ENCODE results near the gene LSMEM2. TPM values are rescaled to one million over a fixed set of nuclear protein-coding genes. Genes with fewer than 3 reads are reported as not detected.
A peak's percentile ranks its signal among the peaks of the same experiment; 100 is the strongest.

LSMEM2 gene
- total RNA-seq, 6 donors from 2014 or later, result 0.14 to 0.59 TPM; not detected in 4

GRCh38 chr3:50287262-50287661 is 8.4 kb downstream of the LSMEM2 start:
- H3K36me3 ChIP-seq, result peaks cover 18 to 44% (median 39%) of the 10 kb centered on the region in 4 donors
- no peak overlapping the region for H3K27ac ChIP-seq
- H3K4me3 ChIP-seq, result no peak overlapping the region
- H3K9me3 ChIP-seq, result no peaks in the 10 kb centered on the region
- WGBS, 2 donors, result 82 to 100% methylated on average over 1 of the region's 1 CpG
- DNase-seq, result no peak
- no peaks in the 10 kb centered on the region for H3K27me3 ChIP-seq
- TF ChIP-seq, protein P1, sequence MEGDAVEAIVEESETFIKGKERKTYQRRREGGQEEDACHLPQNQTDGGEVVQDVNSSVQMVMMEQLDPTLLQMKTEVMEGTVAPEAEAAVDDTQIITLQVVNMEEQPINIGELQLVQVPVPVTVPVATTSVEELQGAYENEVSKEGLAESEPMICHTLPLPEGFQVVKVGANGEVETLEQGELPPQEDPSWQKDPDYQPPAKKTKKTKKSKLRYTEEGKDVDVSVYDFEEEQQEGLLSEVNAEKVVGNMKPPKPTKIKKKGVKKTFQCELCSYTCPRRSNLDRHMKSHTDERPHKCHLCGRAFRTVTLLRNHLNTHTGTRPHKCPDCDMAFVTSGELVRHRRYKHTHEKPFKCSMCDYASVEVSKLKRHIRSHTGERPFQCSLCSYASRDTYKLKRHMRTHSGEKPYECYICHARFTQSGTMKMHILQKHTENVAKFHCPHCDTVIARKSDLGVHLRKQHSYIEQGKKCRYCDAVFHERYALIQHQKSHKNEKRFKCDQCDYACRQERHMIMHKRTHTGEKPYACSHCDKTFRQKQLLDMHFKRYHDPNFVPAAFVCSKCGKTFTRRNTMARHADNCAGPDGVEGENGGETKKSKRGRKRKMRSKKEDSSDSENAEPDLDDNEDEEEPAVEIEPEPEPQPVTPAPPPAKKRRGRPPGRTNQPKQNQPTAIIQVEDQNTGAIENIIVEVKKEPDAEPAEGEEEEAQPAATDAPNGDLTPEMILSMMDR (IDR thresholded peaks at IDR 0.05), result no peak
- TF ChIP-seq POLR2A (IDR thresholded peaks at IDR 0.05), result no peak
- TF ChIP-seq POLR2AphosphoS5 (IDR thresholded peaks at IDR 0.05), result no peak
- no peak for TF ChIP-seq EP300 (IDR thresholded peaks at IDR 0.05)
- no peak for ATAC-seq (ENCODE audit: low FRiP score in 2 of 2)
- H3K4me1 ChIP-seq, result peaks cover 8 to 17% (median 14%) of the 10 kb centered on the region in 4 donors

- H3K9me3 ChIP-seq, result no peaks in the 10 kb centered on the region
- no peaks in the 10 kb centered on the region for H3K27me3 ChIP-seq
- no peak overlapping the region for H3K27ac ChIP-seq
- H3K4me1 ChIP-seq, result peaks cover 16 to 24% (median 21%) of the 10 kb centered on the region in 4 donors
- no peak for ATAC-seq (ENCODE audit: low FRiP score in 2 of 2)
- H3K36me3 ChIP-seq, result peaks cover 18 to 44% (median 39%) of the 10 kb centered on the region in 4 donors
- no peak overlapping the region for H3K4me3 ChIP-seq
- DNase-seq, result no peak
- 96 to 97% methylated on average over 11 to 23 of the region's 23 CpGs for WGBS, 2 donors
- TF ChIP-seq POLR2AphosphoS5 (IDR thresholded peaks at IDR 0.05) (no peak), POLR2A (IDR thresholded peaks at IDR 0.05) (no peak), EP300 (IDR thresholded peaks at IDR 0.05) (no peak)
- TF ChIP-seq, protein P1 (IDR thresholded peaks at IDR 0.05), result no peak
Measured at GRCh38 chr3:50288387-50289007, 9.6 kb downstream of the LSMEM2 start.

DNA sequence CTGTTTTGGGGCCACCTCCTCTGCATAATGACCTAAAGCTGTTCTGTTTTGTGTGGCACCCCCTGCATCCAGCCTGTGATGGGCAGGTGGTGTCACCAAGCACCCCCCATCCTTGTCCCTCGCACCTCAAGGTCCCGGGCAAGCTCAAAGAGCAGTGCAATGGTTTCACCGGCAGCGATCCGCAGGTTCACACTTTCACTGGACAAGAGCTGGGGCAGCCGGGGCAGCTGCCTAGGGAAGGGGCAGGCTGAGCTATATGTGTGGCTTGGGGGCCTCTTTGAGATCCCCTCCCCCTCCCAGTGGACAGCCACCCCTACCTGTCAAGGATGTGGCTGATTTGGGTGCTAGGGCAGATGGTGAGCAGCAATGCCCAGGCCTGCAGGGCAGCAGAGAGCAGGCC is 10.2 kb downstream of the LSMEM2 start:
- WGBS, 2 donors, result 95 to 98% methylated on average over 6 of the region's 6 CpGs
- peaks cover 16 to 24% (median 21%) of the 10 kb centered on the region in 4 donors for H3K4me1 ChIP-seq
- no peak for DNase-seq
- H3K27ac ChIP-seq, result no peak overlapping the region
- H3K9me3 ChIP-seq, result no peaks in the 10 kb centered on the region
- ATAC-seq (ENCODE audit: low FRiP score in 2 of 2), result no peak
- peaks cover 18 to 44% (median 39%) of the 10 kb centered on the region in 4 donors for H3K36me3 ChIP-seq
- H3K4me3 ChIP-seq, result no peak overlapping the region
- no peaks in the 10 kb centered on the region for H3K27me3 ChIP-seq
- TF ChIP-seq POLR2AphosphoS5 (IDR thresholded peaks at IDR 0.05) (no peak), POLR2A (IDR thresholded peaks at IDR 0.05) (no peak)

- Histone ChIP-seq H3K27ac (no peak overlapping the region), H3K27me3 (no peaks in the 10 kb centered on the region), H3K4me3 (no peak overlapping the region), H3K36me3 (peaks cover 18 to 44% (median 39%) of the 10 kb centered on the region in 4 donors), H3K9me3 (no peaks in the 10 kb centered on the region), H3K4me1 (peaks cover 16 to 24% (median 21%) of the 10 kb centered on the region in 4 donors)
- no peak for TF ChIP-seq POLR2AphosphoS5 (IDR thresholded peaks at IDR 0.05)
- TF ChIP-seq EP300 (IDR thresholded peaks at IDR 0.05), result no peak
- TF ChIP-seq, protein P1 (IDR thresholded peaks at IDR 0.05), result no peak
- DNase-seq, result peak in 1 of 2 donors; percentile 68
- ATAC-seq (ENCODE audit: low FRiP score in 2 of 2), result no peak
- 79 to 96% methylated on average over 8 to 16 of the region's 16 CpGs for WGBS, 2 donors
Measured at GRCh38 chr3:50290161-50290641, 11.3 kb downstream of the LSMEM2 start.

DNA sequence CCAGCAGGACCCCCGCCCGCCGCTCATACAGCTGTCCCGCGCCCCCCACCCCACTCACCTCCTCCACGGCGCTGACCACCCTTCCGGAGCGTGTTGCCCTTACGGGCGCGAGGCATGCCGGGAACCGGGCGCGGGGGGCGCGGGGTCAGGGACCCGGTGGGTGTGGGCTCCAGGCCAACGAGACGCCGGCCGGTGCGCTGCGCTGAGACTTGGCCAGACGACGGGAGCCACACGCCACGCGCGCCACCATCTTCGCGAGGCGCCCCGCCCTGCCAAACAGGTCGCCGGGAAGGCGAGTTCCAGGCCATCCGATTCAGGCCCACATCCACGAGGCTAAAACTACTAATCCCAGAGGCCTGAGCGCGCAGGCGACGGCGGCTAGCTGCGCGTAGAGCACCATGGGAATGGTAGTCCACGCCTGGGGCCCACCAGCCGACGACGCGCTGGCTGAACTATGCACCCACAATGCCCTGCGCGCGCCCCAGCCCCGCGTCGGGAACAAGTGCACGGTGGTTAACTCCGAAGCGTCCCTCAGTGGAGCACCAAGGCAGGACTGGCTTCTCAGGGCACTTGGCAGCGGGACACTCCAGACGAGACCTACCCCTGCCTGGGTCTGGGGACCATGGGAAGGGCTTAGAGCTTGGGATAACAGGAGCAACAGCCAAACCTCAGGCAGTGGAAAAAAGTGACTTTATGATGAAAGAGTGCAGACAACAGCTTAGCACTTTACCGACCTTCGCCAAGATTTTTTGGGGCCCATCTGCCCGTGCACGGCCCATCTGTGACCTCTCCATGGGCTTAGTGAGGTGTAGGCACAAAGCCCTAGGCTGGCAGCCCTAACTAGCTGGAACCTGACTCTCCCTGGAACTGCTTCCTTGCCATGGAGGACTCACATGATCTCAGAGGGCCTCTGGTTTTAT is 13.5 kb downstream of the LSMEM2 start, which contains the start of gene IFRD2:
IFRD2 (minus strand) TSS at position 271 of the 920 bp plus-strand sequence; CDS start at position 116, 155 bp downstream.
- Histone ChIP-seq H3K36me3 (peaks cover 18 to 35% (median 28%) of the 10 kb centered on the region in 4 donors), H3K4me1 (peaks cover 16 to 24% (median 21%) of the 10 kb centered on the region in 4 donors), H3K27me3 (no peaks in the 10 kb centered on the region), H3K4me3 (peak within 1 kb of the TSS; percentile 69 to 94 (median 88)), H3K9me3 (no peaks in the 10 kb centered on the region), H3K27ac (peak within 1 kb of the TSS; percentile 84 to 94 (median 92))
- TF ChIP-seq POLR2AphosphoS5 (IDR thresholded peaks at IDR 0.05), result peak; percentile 89 to 93
- no peak for TF ChIP-seq EP300 (IDR thresholded peaks at IDR 0.05)
- TF ChIP-seq POLR2A (IDR thresholded peaks at IDR 0.05), result peak in 2 of 4 donors; percentile 57 to 68
- TF ChIP-seq, protein P1 (IDR thresholded peaks at IDR 0.05), result peak in 1 of 6 experiments; percentile 48
- ATAC-seq (ENCODE audit: low FRiP score in 2 of 2), result peak; percentile 98
- DNase-seq, result peak; percentile 99
- WGBS, 2 donors, result 0 to 1% methylated on average over 16 to 39 of the region's 67 CpGs
